Stimulated activated CD4-positive, alpha-beta T cell treated with anti-CD3 and anti-CD28 coated beads, Interleukin-2, amount 100 ng/mL, for 48 hours (primary cell): ENCODE data around the gene MORF4L1.
A peak's percentile ranks its signal among the peaks of the same experiment; 100 is the strongest.
"Not testable (repeated sequence)": the region's sequence is repeated elsewhere in the genome, so short reads cannot be mapped to it uniquely, and the experiment has no call there.

Experiments
- DNase-seq, 2 donors: peaks; one replicate each; pipeline ENCODE4 v3.0.0-alpha.2; 2020

The MORF4L1 gene

DNA sequence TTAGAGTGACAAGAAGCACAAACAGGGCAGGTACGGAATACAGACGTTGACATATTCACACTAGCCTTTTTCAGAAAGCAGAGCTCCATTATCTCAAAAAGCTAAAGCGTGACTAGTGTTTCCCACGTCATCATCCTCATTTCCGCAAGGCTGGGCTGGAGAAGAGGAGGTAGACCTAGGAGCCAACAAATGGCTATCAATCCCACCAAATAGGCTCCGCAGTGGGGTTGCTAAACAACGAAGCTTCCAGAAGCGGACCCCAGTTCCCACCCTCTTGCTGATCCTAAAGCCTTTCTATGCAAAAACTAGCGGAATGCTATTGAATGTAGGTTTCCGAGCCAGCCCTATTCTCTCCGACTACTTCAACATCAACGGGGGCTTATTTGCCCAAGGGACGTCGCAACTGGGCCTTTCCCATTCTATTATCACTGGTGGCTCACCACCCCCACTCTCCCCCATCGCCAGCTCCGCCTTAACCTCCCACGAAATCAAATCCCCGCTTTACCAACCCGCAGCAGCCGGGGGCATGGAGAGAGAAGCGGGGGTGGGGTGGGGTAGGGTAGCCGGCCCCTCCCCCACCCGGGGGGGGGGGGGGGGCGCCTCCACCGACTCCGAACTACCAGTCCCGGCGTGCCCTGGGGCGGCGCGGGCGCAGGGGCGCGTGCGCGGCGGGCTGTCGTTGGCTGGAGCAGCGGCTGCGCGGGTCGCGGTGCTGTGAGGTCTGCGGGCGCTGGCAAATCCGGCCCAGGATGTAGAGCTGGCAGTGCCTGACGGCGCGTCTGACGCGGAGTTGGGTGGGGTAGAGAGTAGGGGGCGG, at the start of gene MORF4L1:
Gene MORF4L1 (plus strand): TSS at position 736 of the 817 bp plus-strand sequence. CDS start 128 bp downstream, outside the sequence.
- peak; percentile 87 to 92 for DNase-seq

DNA sequence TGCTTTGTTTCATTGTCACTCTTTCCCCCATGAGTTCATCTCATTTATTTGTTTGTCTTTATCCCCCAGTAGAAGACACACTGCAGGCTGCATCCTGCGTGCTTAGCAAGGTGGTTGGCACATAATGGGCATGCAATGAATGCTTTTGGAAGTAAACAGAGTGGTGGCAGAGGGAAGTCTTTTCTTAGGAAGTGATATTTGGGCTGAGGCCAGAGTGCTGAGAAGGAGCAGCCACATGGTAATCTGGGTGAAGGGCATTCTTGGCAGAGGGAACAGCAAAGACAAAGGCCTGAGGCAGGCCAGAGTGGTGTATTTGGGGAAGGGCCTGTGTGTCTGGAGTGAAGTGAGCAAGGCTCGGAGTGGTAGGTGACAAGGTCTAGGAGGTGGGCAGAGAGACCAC, 43.8 kb upstream of the MORF4L1 start:
- no peak for DNase-seq

- no peak for DNase-seq
These were observed 42.0 kb upstream of the MORF4L1 start for GRCh38 chr15:78830514-78831228.

GRCh38 chr15:78831229-78832207, 41.2 kb upstream of the MORF4L1 start:
- no peak for DNase-seq

- DNase-seq, result no peak
These were observed 36.4 kb upstream of the MORF4L1 start for GRCh38 chr15:78836333-78836732.

DNA sequence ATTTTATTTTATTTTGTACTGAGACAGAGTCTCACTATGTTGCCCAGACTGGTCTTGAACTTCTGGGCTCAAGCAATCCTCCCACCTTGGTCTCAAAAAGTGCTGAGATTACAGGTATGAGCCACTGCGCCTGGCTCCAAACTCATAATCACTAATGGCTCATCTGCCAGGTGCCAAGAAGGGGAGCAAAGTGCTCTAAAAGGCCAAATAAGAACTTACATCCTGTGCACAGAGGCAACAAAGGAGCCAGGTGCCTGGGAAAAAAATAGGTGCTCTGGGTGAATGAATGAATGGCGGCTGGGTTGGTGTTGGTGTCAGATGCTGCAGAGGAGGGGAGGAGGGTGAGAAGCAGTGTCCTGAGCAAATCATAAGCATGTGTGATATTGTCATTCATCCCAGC, 35.6 kb upstream of the MORF4L1 start:
- DNase-seq, result no peak

- DNase-seq, result no peak
These were observed 35.1 kb upstream of the MORF4L1 start for GRCh38 chr15:78837543-78837942.

- DNase-seq, result no peak
These were observed 34.2 kb upstream of the MORF4L1 start for GRCh38 chr15:78838489-78838888.

- not testable (repeated sequence) for DNase-seq
These were observed 33.5 kb upstream of the MORF4L1 start for GRCh38 chr15:78839151-78839550.

- no peak for DNase-seq
These were observed 31.9 kb upstream of the MORF4L1 start for GRCh38 chr15:78840661-78841375.

GRCh38 chr15:78841376-78841706, 31.3 kb upstream of the MORF4L1 start:
- DNase-seq, result no peak

DNA sequence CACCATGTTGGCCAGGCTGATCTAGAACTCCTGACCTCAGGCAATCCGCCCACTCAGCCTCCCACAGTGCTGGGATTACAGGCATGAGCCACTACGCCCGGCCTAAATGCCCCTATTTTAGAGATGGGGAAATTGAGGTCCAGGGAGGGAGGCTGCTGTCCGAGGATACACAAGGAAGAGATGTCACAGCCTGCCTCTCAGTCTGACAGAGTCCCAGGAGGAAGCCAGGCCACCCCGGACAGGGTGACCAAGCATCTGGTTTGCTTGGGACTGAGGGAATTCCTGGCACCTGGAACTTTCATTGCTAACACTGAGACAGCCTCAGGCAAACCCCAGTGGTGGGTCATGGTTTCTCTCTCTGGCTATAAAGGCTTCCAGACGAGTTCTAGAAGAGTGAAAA, 30.8 kb upstream of the MORF4L1 start:
- no peak for DNase-seq

GRCh38 chr15:78842519-78842918, 30.2 kb upstream of the MORF4L1 start:
- no peak for DNase-seq

DNA sequence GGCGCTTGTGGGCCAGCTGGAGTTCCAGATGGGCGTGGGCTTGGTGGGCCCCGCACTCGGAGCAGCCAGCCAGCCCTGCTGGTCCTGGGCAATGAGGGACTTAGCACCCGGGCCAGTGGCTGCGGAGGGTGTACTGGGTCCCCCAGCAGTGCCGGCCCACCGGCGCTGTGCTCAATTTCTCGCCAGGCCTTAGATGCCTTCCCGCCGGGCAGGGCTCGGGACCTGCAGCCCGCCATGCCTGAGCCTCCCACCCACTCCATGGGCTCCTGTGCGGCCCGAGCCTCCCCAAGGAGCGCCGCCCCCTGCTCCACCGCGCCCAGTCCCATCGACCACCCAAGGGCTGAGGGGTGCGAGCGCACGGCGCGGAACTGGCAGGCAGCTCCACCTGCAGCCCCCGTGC, 25.8 kb upstream of the MORF4L1 start:
- not testable (repeated sequence) for DNase-seq

DNA sequence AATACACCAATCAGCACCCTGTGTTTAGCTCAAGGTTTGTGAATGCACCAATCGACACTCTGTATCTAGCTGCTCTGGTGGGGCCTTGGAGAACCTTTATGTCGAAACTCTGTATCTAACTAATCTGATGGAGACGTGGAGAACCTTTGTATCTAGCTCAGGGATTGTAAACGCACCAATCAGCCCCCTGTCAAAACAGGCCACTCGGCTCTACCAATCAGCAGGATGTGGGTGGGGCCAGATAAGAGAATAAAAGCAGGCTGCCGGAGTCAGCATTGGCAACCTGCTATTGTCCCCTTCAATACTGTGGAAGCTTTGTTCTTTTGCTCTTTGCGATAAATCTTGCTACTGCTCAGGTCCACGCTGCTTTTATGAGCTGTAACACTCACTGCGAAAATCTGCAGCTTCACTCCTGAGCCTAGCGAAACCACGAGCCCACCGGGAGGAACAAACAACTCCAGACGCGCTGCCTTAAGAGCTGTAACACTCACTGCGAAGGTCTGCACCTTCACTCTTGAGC, 25.2 kb upstream of the MORF4L1 start:
- not testable (repeated sequence) for DNase-seq

GRCh38 chr15:78850352-78850751, 22.3 kb upstream of the MORF4L1 start:
- no peak for DNase-seq

DNA sequence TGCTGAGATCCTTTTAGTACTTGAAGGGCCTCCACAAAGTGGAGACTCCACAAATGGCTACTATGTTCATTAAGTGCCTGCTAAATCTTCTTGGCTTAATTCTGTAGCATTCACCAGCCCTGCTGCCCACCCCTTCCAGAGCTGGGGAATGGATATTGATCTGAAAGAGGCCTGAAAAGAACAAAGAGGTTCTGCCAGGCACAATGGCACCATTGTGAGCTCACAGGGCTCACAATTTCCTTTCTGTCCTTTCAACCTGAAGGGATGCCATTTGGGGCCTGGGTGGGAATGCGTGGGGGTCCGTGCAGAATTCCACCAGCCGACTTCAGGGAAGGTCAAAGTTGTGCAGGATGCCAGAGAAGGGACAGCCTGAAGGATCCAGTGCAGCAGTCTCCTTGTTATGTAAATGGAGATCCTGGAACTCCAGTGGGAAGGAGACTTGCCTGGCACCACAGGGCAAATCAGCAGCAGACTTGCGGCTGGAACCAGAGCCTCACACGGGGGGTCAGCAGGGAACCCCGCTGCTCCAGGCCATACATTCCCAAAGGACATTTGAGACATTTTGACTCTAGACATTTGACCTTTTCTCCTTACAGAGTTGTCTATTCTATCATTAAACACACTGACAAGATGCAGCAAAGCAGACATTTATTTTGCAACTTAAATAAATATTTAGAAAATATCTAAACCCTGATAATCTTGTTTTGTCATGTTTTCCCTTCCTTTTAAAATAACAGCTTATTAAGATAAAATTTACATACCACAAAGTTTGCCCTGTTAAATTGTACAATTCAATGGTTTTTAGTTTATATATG, 21.5 kb upstream of the MORF4L1 start:
- no peak for DNase-seq

DNA sequence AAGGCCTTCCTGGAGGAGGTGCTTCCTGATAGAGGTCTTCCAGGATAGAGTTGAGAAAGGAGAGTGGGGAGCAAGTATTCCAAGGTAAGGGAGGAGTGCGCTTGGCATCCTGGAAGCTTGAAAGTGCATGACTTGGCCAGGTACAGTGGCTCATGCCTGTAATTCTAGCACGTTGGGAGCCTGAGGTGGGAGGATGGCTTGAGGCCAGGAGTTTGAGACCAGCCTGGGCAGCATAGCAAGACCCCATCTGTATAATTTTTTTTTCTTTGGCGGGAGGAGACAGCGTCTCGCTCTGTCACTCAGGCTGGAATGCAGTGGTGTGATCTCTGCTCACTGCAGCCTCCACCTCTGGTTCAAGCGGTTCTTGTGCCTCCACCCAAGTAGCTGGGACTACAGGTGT, 19.2 kb upstream of the MORF4L1 start:
- no peak for DNase-seq

- no peak for DNase-seq
These were observed 17.8 kb upstream of the MORF4L1 start for GRCh38 chr15:78854833-78855372.

DNA sequence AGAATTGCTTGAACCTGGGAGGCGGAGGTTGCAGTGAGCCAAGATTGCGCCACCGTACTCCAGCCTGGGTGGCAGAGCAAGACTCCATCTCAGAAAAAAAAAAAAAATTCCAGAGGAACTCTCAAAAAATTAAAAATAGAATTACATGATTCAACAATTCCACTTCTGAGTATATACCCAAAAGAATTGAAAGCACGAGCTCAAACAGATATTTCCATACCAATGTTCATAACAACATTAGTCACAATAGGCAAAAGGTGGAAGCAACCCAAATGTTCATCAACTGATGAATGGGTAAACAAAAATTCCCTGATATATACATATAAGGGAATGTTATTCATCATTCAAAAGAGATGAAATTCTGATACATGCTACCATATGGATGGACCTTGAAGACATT, 16.9 kb upstream of the MORF4L1 start:
- DNase-seq, result no peak
